HEK293T (cell line): ENCODE results near the gene TRMT11.

Experiments used
- CTBP1 ChIP-seq: fragments of 450-650 bp; IDR thresholded peaks from 2 replicates; pipeline ENCODE4 v1.6.1; 2016; ENCODE audit warnings: borderline replicate concordance
- ELF4 ChIP-seq: fragments of 450-650 bp; IDR thresholded peaks from 2 replicates; pipeline ENCODE4 v1.6.1; 2017; ENCODE audit warnings: antibody characterized with exemption
- FOXK2 ChIP-seq: fragments of 450-650 bp; IDR thresholded peaks from 2 replicates; pipeline ENCODE4 v1.6.1; 2016; ENCODE audit warnings: mild to moderate bottlenecking
- HDGF ChIP-seq: fragments of 450-650 bp; IDR thresholded peaks from 2 replicates; pipeline ENCODE4 v1.6.1; 2017; ENCODE audit warnings: antibody characterized with exemption, borderline replicate concordance
- NFRKB ChIP-seq: fragments of 450-650 bp; IDR thresholded peaks from 2 replicates; pipeline ENCODE4 v1.6.1; 2016; ENCODE audit warnings: mild to moderate bottlenecking, moderate library complexity
- SP1 ChIP-seq: fragments of 450-650 bp; IDR thresholded peaks from 2 replicates; pipeline ENCODE4 v1.6.1; 2017
- TARDBP ChIP-seq: fragments of 450-650 bp; IDR thresholded peaks from 2 replicates; pipeline ENCODE4 v1.6.1; 2016
- TF ChIP-seq, protein P1 (sequence below): fragments of 450-650 bp; IDR thresholded peaks from 2 replicates; pipeline ENCODE4 v1.6.1; 2016

DNA sequence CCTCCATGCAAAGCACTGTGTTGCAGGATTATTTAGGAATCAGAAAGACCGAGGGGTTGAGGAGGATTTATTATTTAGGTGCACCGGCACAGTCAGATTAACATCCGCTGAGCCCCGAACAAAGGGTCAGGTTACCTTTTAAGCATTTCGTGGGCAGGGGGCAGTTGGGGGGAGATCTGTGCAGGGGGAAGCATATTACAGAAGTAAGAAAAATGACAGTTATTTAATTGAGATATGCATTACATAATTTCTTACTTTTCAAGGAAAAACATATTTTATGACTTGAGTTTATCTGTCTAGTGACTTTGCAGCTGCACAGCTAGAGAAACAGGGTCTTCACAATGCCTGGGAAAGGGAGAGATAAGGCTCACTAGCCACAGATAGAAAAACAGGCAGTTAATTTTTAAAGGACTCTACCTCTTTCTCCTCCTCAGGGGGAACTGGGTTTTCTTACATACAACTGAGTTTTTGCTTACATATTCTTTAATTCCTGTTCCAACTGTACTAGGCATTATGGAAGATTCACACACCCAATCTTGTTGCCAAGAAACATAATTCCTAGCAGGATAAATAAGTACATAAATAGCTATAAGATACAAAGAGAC is 31.5 kb upstream of the TRMT11 start:
- no peak for TF ChIP-seq ELF4
- no peak for TF ChIP-seq NFRKB
- TF ChIP-seq TARDBP, result no peak
- no peak for TF ChIP-seq SP1
- no peak for TF ChIP-seq HDGF
- no peak for TF ChIP-seq CTBP1
- TF ChIP-seq FOXK2, result no peak
- TF ChIP-seq, protein P1, sequence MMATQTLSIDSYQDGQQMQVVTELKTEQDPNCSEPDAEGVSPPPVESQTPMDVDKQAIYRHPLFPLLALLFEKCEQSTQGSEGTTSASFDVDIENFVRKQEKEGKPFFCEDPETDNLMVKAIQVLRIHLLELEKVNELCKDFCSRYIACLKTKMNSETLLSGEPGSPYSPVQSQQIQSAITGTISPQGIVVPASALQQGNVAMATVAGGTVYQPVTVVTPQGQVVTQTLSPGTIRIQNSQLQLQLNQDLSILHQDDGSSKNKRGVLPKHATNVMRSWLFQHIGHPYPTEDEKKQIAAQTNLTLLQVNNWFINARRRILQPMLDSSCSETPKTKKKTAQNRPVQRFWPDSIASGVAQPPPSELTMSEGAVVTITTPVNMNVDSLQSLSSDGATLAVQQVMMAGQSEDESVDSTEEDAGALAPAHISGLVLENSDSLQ, result no peak
